Measurements from ENCODE around the gene APOBEC3C. TPM values are rescaled to one million over a fixed set of nuclear protein-coding genes. Genes with fewer than 3 reads are reported as not detected.
"Not testable (repeated sequence)": the region's sequence is repeated elsewhere in the genome, so short reads cannot be mapped to it uniquely, and the experiment has no call there.

APOBEC3C gene
- polyA plus RNA-seq, 1 donor from 2014 or later = 268 TPM

DNA sequence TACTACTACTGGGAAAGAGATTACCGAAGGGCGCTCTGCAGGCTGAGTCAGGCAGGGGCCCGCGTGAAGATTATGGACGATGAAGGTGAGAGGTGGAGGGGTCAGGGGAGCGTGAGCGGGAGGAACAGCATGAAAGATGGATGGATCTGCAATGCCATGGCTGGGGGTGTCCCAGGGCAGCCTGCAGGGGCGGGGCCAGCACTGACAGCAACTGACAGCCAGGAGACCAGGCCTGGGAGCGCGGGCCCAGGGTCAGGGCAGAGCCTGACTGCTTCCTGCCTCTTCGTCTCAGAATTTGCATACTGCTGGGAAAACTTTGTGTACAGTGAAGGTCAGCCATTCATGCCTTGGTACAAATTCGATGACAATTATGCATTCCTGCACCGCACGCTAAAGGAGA lies 31.1 kb downstream of the APOBEC3C start:
- Mint-ChIP-seq H3K4me3 (peak overlapping the region in 2 of 4 donors; percentile 39 to 63), H3K27ac (peak overlapping the region; percentile 43 to 83 (median 48)), H3K4me1 (peaks cover 9 to 30% (median 21%) of the 10 kb centered on the region in 3 donors)
- not testable (repeated sequence) for H3K9me3 Mint-ChIP-seq, H3K27me3 Mint-ChIP-seq, H3K36me3 Mint-ChIP-seq

DNA sequence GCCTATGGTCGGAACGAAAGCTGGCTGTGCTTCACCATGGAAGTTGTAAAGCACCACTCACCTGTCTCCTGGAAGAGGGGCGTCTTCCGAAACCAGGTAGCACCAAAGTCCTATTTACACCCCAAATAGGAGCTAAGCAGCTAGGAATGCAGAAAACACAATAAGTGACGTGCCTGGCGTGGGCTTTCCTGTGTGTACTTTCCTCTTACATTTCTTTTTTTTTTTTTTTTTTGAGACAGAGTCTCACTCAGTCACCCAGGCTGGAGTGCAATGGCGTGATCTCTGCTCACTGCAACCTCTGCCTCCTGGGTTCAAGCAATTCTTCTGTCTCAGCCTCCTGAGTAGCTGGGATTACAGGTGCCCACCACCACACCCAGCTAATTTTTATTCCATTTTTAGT lies 35.4 kb downstream of the APOBEC3C start:
- peaks cover 12 to 27% (median 26%) of the 10 kb centered on the region in 3 donors for H3K4me1 Mint-ChIP-seq
- not testable (repeated sequence) for H3K36me3 Mint-ChIP-seq, H3K27ac Mint-ChIP-seq, H3K27me3 Mint-ChIP-seq, H3K9me3 Mint-ChIP-seq
- H3K4me3 Mint-ChIP-seq = peak overlapping the region in 1 of 4 donors; percentile 9

DNA sequence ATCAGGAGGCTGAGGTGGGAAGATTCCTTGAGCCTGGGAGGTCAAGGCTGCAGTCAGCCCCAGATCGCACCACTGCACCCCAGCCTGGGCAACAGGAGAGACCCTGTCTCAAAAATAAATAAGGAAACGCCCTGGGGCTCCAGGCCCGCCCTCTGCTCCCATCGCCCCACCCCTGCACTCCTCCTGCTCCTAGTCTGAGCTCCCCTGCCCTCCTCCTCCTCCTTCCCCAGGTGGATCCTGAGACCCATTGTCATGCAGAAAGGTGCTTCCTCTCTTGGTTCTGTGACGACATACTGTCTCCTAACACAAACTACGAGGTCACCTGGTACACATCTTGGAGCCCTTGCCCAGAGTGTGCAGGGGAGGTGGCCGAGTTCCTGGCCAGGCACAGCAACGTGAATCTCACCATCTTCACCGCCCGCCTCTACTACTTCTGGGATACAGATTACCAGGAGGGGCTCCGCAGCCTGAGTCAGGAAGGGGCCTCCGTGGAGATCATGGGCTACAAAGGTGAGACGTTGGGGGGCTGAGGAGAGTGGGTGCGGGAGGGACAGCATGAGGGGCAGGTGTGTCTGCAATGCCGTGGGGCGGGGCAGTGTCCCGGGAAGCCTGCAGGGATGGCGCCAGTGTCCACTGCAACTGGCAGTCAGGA lies 37.9 kb downstream of the APOBEC3C start:
- H3K9me3 Mint-ChIP-seq, H3K27ac Mint-ChIP-seq, H3K27me3 Mint-ChIP-seq, H3K36me3 Mint-ChIP-seq, H3K4me3 Mint-ChIP-seq: not testable (repeated sequence)
- H3K4me1 Mint-ChIP-seq = peaks cover 10 to 18% (median 12%) of the 10 kb centered on the region in 3 donors

DNA sequence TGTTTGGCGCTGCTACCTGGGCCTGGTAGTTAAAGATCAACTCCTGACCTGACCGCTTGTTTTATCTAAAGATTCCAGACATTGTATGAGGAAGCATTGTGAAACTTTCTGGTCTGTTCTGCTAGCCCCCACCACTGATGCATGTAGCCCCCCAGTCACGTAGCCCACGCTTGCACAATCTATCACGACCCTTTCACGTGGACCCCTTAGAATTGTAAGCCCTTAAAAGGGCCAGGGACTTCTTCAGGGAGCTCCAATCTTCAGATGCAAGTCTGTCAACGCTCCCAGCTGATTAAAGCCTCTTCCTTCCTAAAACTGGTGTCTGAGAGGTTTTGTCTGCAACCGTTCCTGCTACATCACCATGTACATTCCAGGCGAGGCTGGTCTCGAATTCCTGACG lies 41.6 kb downstream of the APOBEC3C start:
- Mint-ChIP-seq H3K36me3 (peaks cover 2% of the 10 kb centered on the region), H3K4me1 (peaks cover 6 to 12% (median 10%) of the 10 kb centered on the region in 3 donors), H3K4me3 (no peak overlapping the region), H3K9me3 (no peaks in the 10 kb centered on the region), H3K27me3 (no peaks in the 10 kb centered on the region), H3K27ac (no peak overlapping the region)

DNA sequence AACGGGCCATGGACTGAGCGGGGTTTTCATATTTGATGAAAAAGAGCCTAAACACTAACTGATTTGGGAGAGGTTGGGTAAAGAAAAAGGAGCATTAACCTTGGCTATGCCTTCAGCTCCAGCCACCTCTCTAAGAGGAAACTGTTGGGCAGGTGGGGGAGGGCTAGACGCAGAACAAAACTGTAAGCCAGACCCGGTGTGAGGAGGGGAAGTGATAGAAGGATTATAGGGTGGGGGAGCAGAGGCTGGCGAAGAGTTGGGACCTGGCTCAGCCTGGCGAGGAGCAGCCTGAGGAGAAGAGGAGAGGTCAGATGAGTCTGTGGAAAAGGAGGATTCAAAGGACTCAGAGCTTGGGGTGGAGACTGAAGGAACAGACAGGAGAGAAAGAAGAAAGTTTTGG lies 47.2 kb downstream of the APOBEC3C start:
- not testable (repeated sequence) for H3K27me3 Mint-ChIP-seq, H3K36me3 Mint-ChIP-seq, H3K9me3 Mint-ChIP-seq, H3K4me3 Mint-ChIP-seq, H3K27ac Mint-ChIP-seq
- H3K4me1 Mint-ChIP-seq = peaks cover 11 to 16% (median 15%) of the 10 kb centered on the region in 3 donors

DNA sequence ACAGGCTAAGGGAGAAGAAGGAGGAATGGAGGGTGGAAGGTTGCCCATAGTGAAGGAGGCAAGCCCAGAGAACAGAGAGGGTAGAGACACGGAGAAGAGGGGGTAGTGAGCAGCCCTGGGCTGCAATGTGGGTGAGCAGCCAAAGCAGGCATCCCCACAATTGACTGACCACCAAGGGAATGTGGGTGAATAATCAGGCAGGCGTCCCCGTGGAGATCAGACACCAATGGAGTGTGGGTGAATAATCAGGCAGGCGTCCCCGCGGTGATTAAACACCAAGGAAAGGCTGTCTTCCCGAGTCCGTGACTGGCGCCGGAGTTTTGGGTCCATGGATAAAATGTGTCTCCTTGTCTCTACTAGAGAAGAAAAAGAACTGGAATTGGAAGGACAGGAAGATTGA lies 47.9 kb downstream of the APOBEC3C start:
- peaks cover 11 to 16% (median 15%) of the 10 kb centered on the region in 3 donors for H3K4me1 Mint-ChIP-seq

DNA sequence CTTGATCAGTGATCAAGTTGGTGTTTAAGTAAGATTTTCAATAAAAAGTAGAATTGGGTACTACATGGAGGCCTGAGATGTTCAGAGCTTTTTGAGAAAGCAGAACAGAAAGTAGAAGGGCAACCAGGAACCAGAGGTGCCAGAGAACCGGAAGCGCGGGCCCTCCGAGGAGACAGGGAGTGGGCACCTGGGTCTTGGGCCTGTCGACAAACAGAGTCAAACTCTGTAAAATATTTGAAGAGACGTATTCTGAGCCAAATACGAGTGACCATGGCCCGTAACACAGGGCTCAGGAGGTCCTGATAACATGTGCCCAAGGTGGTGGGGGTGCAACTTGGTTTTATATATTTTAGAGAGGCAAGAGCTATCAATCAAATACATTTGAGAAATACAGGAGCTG lies 49.8 kb downstream of the APOBEC3C start:
- H3K4me3 Mint-ChIP-seq = peak overlapping the region in 3 of 4 donors; percentile 51 to 93 (median 89)
- not testable (repeated sequence) for H3K36me3 Mint-ChIP-seq, H3K27me3 Mint-ChIP-seq, H3K27ac Mint-ChIP-seq, H3K9me3 Mint-ChIP-seq
- H3K4me1 Mint-ChIP-seq = peaks cover 15 to 24% (median 18%) of the 10 kb centered on the region in 3 donors

More for the DNA sequence above, 47.9 kb downstream of the APOBEC3C start:
- not testable (repeated sequence) for H3K27ac Mint-ChIP-seq, H3K9me3 Mint-ChIP-seq, H3K36me3 Mint-ChIP-seq, H3K27me3 Mint-ChIP-seq, H3K4me3 Mint-ChIP-seq

DNA sequence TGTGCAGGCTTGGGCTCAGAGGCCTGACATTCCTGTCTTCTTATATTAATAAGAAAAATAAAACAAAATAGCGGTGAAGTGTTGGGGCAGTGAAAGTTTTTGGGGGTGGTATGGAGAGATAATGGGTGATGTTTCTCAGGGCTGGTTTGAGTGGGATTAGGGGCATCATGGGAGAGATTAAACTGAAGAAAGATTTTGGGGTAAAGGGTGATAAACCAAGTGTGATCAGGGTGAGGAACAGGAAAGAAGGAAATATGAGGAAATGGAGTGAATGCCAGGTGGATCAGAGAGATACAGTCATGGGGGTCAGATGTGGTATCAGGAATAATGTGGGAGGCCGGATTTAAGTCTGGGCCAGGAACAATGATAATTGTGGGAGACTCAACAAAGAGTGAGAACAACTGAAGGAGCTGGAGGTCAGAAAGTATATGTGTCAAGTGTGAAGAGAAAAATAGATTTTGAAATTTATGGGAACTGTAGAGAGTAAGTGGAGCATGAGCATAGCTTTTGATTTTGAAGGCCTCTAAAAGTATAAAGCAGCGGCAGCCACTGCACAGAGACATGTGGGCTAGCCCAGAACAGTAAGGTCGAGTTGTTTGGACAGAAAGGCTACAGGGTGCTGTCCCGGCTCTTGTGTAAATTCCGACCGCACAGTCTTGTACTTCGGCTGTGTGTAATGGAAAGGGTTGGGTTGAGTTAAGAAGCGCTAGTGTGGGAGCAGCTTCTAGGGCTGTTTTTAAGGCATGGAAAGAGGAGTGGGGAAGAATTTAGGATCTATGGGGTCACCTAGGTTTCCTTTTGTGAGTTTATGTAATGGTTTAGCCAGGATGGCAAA lies 52.6 kb downstream of the APOBEC3C start:
- not testable (repeated sequence) for H3K27me3 Mint-ChIP-seq, H3K36me3 Mint-ChIP-seq, H3K27ac Mint-ChIP-seq, H3K4me3 Mint-ChIP-seq, H3K9me3 Mint-ChIP-seq
- peaks cover 18 to 38% (median 27%) of the 10 kb centered on the region in 3 donors for H3K4me1 Mint-ChIP-seq

DNA sequence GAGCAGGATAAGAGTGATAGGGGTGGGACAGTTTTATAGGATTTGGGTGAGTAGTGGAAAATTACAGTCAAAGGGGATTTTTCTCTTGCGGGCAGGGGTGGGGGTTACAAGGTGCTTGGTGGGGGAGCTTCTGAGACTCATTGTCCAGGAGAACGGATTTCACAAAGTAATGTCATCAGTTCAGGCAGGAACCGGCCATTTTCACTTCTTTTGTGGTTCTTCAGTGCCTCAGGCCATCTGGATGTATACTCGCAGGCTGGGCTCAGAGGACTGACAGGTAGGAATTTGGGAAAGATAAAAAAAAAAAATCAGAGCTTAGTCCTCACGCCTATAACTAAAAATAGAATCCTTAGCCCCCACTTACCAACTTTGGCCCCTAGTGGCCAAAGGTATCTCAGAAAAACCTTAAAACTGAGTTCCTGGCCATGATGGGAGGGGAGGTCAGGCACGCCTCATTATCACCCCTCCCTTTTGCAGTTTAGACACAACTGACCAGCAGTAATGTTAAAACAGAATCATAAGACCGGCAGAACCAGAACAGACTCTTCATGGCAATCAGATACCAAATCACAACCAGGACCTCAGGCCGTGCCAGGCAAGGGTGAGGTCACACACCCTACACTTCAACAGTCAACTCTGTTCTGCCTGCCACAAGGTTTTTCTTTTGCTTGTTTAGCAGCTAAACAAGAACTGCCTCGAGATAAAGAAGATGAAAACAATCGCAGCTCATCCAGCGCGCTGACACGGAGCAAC lies 54.2 kb downstream of the APOBEC3C start:
- no peak overlapping the region for H3K27ac Mint-ChIP-seq
- H3K27me3 Mint-ChIP-seq = no peaks in the 10 kb centered on the region
- H3K36me3 Mint-ChIP-seq = peaks cover 7% of the 10 kb centered on the region
- H3K4me1 Mint-ChIP-seq = peaks cover 25 to 46% (median 34%) of the 10 kb centered on the region in 3 donors
- no peaks in the 10 kb centered on the region for H3K9me3 Mint-ChIP-seq
- H3K4me3 Mint-ChIP-seq = no peak overlapping the region

Other genes starting within 250 kb of the APOBEC3C start
- gene DNAL4, start 220.1 kb upstream of the APOBEC3C start, polyA plus RNA-seq = 9.0 TPM
- 0.04 TPM for gene NPTXR, start 170.2 kb upstream of the APOBEC3C start, polyA plus RNA-seq
- gene CBX6, start 142.0 kb upstream of the APOBEC3C start, polyA plus RNA-seq = 7.1 TPM
- gene APOBEC3A, start 56.6 kb upstream of the APOBEC3C start, polyA plus RNA-seq = not detected
- 7.0 TPM for gene APOBEC3B, start 31.9 kb upstream of the APOBEC3C start, polyA plus RNA-seq
- gene APOBEC3D, start 6.9 kb downstream of the APOBEC3C start, polyA plus RNA-seq = 22.0 TPM
- 33.0 TPM for gene APOBEC3F, start 26.6 kb downstream of the APOBEC3C start, polyA plus RNA-seq
- gene APOBEC3G, start 63.0 kb downstream of the APOBEC3C start, polyA plus RNA-seq = 90.7 TPM
- 0.48 TPM for gene APOBEC3H, start 83.0 kb downstream of the APOBEC3C start, polyA plus RNA-seq
- 35.4 TPM for gene CBX7, start 138.4 kb downstream of the APOBEC3C start, polyA plus RNA-seq
- gene PDGFB, start 230.7 kb downstream of the APOBEC3C start, polyA plus RNA-seq = 0.24 TPM